Endothelial cell of umbilical vein (primary cell): ENCODE measurements around the gene GALR2. TPM values are rescaled to one million over a fixed set of nuclear protein-coding genes. Genes with fewer than 3 reads are reported as not detected.

ENCODE experiments used
- BruUV-seq: library from RNA; stranded (reverse); fragments of 400-500 nt; replicated peaks from 2 replicates; lab custom pipeline; 2021; lab: Mats Ljungman, UMichigan
- CTCF ChIA-PET: fragments of 300-600, 350-600 bp; sonication (Branson Sonifier 250); formaldehyde crosslinking; loops from one replicate; lab custom pipeline; 2021; ENCODE audit warnings: antibody characterized with exemption, inconsistent platforms; lab: Charles Lee
- POLR2A ChIA-PET: fragments of 300-600, 350-600 bp; sonication (Branson Sonifier 250); formaldehyde crosslinking; loops from one replicate; lab custom pipeline; 2021; ENCODE audit warnings: antibody characterized with exemption, inconsistent platforms; lab: Charles Lee
- DNase-seq: peaks from one replicate; pipeline ENCODE4 v3.0.0-alpha.2; 2011; ENCODE audit warnings: low read depth, low spot score
- FAIRE-seq: peaks from 2 replicates; lab custom pipeline; 2011; peaks lifted over from hg19 to GRCh38; lab: Jason Lieb, UNC
- H2AFZ ChIP-seq: 2 replicates; pipeline ENCODE4 v1.6.0; 2012; ENCODE audit warnings: low read depth, low read length, control low read depth, inconsistent platforms
- H3K27ac ChIP-seq: 2 replicates; pipeline ENCODE4 v1.5.1; 2011; ENCODE audit warnings: low read depth, mild to moderate bottlenecking, control low read depth, low read length, moderate library complexity; ENCODE audit not compliant: insufficient read depth
- H3K27me3 ChIP-seq, 2 experiments: 2 replicates each; pipeline versions ENCODE4 v1.6.0 to v1.6.1; 2011; ENCODE audit warnings: low read length in 2 of 2, mixed read lengths in 1 of 2; ENCODE audit not compliant: control insufficient read depth in 2 of 2, insufficient read depth in 2 of 2
- H3K36me3 ChIP-seq, 2 experiments: 2 replicates in 1 of 2; 3 replicates in 1 of 2; pipeline ENCODE4 v1.5.1; 2011; ENCODE audit warnings: low read length in 2 of 2, mild to moderate bottlenecking in 1 of 2, moderate library complexity in 1 of 2; ENCODE audit not compliant: control insufficient read depth in 2 of 2, insufficient read depth in 2 of 2; ENCODE audit errors: extremely low read depth in 1 of 2
- H3K4me1 ChIP-seq: 3 replicates; pipeline ENCODE4 v1.5.1; 2011; ENCODE audit warnings: mild to moderate bottlenecking, low read length; ENCODE audit not compliant: control insufficient read depth, insufficient read depth; ENCODE audit errors: extremely low read depth
- H3K4me2 ChIP-seq: 2 replicates; pipeline ENCODE4 v1.6.1; 2011; ENCODE audit warnings: low read length, control low read depth, mixed read lengths; ENCODE audit not compliant: insufficient read depth
- H3K4me3 ChIP-seq, 3 experiments: fragments of 200-600 bp in 1 of 3; sonication (generic), shearing (Covaris generic) in 1 of 3; replicated peaks in 1 of 3; 2 replicates each; pipeline ENCODE4 v1.5.1; 2011 to 2016; ENCODE audit warnings: control low read depth in 3 of 3, low read length in 3 of 3, mild to moderate bottlenecking in 2 of 3, inconsistent platforms in 1 of 3, low read depth in 1 of 3, moderate library complexity in 1 of 3; ENCODE audit not compliant: insufficient read depth in 1 of 3
- H3K79me2 ChIP-seq: 2 replicates; pipeline ENCODE4 v1.6.0; 2012; ENCODE audit warnings: low read length, inconsistent platforms; ENCODE audit not compliant: control insufficient read depth, insufficient read depth
- H3K9ac ChIP-seq: replicated peaks from 2 replicates; pipeline ENCODE3; 2011; ENCODE audit warnings: low read length, control low read depth; ENCODE audit not compliant: insufficient read depth; ENCODE audit errors: extremely low read depth
- H3K9me1 ChIP-seq: replicated peaks from 3 replicates; pipeline ENCODE4 v1.6.0; 2011; ENCODE audit warnings: mild to moderate bottlenecking, low read length; ENCODE audit not compliant: control insufficient read depth, insufficient read depth; ENCODE audit errors: extremely low read depth
- H3K9me3 ChIP-seq: replicated peaks from 2 replicates; pipeline ENCODE4 v1.5.1; 2012; ENCODE audit warnings: low read length, inconsistent platforms; ENCODE audit not compliant: control insufficient read depth, insufficient read depth
- H4K20me1 ChIP-seq: replicated peaks from 2 replicates; pipeline ENCODE3; 2011; ENCODE audit warnings: mild to moderate bottlenecking, low read length; ENCODE audit not compliant: control insufficient read depth, insufficient read depth; ENCODE audit errors: extremely low read depth
- CTCF ChIP-seq, 2 donors: IDR thresholded peaks; 1 replicate in 1 of 2; 2 replicates in 1 of 2; pipeline ENCODE4 v1.5.1; 2011; ENCODE audit warnings: low read length in 2 of 2, mild to moderate bottlenecking in 2 of 2, moderate library complexity in 2 of 2, control low read depth in 1 of 2, inconsistent platforms in 1 of 2, low read depth in 1 of 2; ENCODE audit not compliant: insufficient read depth in 1 of 2; ENCODE audit errors: extremely low read depth in 1 of 2
- EZH2 ChIP-seq: IDR thresholded peaks from 2 replicates; pipeline ENCODE4 v1.6.1; 2012; ENCODE audit warnings: borderline replicate concordance, low read depth, mild to moderate bottlenecking, moderate library complexity, low read length, inconsistent platforms; ENCODE audit not compliant: severe bottlenecking
- FOS ChIP-seq: IDR thresholded peaks from 2 replicates; pipeline ENCODE4 v1.6.1; 2011; ENCODE audit warnings: mild to moderate bottlenecking, low read length, moderate library complexity, borderline replicate concordance; ENCODE audit not compliant: insufficient read depth
- GATA2 ChIP-seq: IDR thresholded peaks from 2 replicates; pipeline ENCODE4 v1.7.0; 2011; ENCODE audit warnings: low read depth, mild to moderate bottlenecking, moderate library complexity, mixed read lengths, low read length; ENCODE audit not compliant: insufficient read length, insufficient read depth
- JUN ChIP-seq: IDR thresholded peaks from 2 replicates; pipeline ENCODE4 v1.6.1; 2011; ENCODE audit warnings: borderline replicate concordance, low read depth; ENCODE audit not compliant: insufficient read length, insufficient read depth
- MAX ChIP-seq: IDR thresholded peaks from 2 replicates; pipeline ENCODE4 v1.6.1; 2011; ENCODE audit not compliant: insufficient read depth, insufficient read length
- MYC ChIP-seq: IDR thresholded peaks from one replicate; pipeline ENCODE4 v1.6.1; 2011; ENCODE audit warnings: mild to moderate bottlenecking, low read depth, low read length
- POLR2A ChIP-seq: IDR thresholded peaks from 2 replicates; pipeline ENCODE4 v1.6.1; 2012; ENCODE audit warnings: low read depth, mild to moderate bottlenecking, control low read depth, low read length
- POLR2AphosphoS5 ChIP-seq: IDR thresholded peaks from 2 replicates; pipeline ENCODE4 v1.6.1; 2012; ENCODE audit warnings: low read depth, mild to moderate bottlenecking, control low read depth, low read length, moderate library complexity; ENCODE audit not compliant: insufficient read depth
- dilution Hi-C: fragments of 300-500 bp; cut with MboI; formaldehyde crosslinking; loops from one replicate; pipeline ENCODE4 v1.15.0; 2019; ENCODE audit warnings: low sequenced_read_pairs; ENCODE audit not compliant: extremely low pct_ligation_motif_present
- intact Hi-C: fragments of 100-400 bp; cut with micrococcal nuclease; formaldehyde crosslinking; loops from one replicate; pipeline ENCODE4 v1.10.0; 2022
- polyA plus RNA-seq, 4 experiments: library from polyadenylated mRNA; depleted of rRNA in 3 of 4; stranded (reverse) in 3 of 4; unstranded in 1 of 4; fragments of >200 nt; gene quantifications; 2 replicates each; pipeline versions ENCODE4 v1.2.1 to v1.2.3, GENCODE V29; 2011 to 2012; ENCODE audit warnings: missing spikeins in 1 of 4
- total RNA-seq: library from RNA; stranded (reverse); gene quantifications from 2 replicates; pipeline ENCODE4 v1.2.3, GENCODE V29; 2021

GALR2 gene
- total and polyA plus RNA-seq, 2 donors (not counting 3 experiments of a cell fraction or from before 2014, with no cell fraction given), result 0.47 TPM; not detected in 1

GRCh38 chr17:76097716-76098295 is 23.2 kb downstream of the GALR2 start:
- dilution Hi-C loops, result no loop called here
- H3K9me3 ChIP-seq, result no peaks in the 10 kb centered on the region
- no peak overlapping the region for H3K4me2 ChIP-seq
- no peaks in the 10 kb centered on the region for H3K9me1 ChIP-seq
- H3K4me1 ChIP-seq, result peaks cover 3% of the 10 kb centered on the region
- no peak overlapping the region for H3K4me3 ChIP-seq
- BruUV-seq, result no TSS peak
- peaks cover 6% of the 10 kb centered on the region for H3K79me2 ChIP-seq
- no peaks in the 10 kb centered on the region for H4K20me1 ChIP-seq
- H3K36me3 ChIP-seq, result peaks cover 4 to 34% of the 10 kb centered on the region in 2 experiments
- TF ChIP-seq POLR2A (no peak), FOS (no peak), CTCF (IDR thresholded peaks at IDR 0.05; ENCODE audit: extremely low read depth in 1 of 2, insufficient read depth in 1 of 2, low read depth in 1 of 2, low read length in 2 of 2) (no peak)
- no peak overlapping the region for H3K9ac ChIP-seq
- ChIA-PET CTCF (no interaction called here), POLR2A (no interaction called here)
- FAIRE-seq, result no peak
- intact Hi-C loops, result no loop called here
- no peak for DNase-seq
- H3K27me3 ChIP-seq, result no peaks in the 10 kb centered on the region
- H2AFZ ChIP-seq, result no peak overlapping the region
- H3K27ac ChIP-seq, result no peak overlapping the region

- Histone ChIP-seq H3K79me2 (peaks cover 11% of the 10 kb centered on the region), H2AFZ (peak overlapping the region; percentile 98), H3K4me3 (peak overlapping the region; percentile 73 to 87 (median 78)), H4K20me1 (no peaks in the 10 kb centered on the region), H3K36me3 (peaks cover 0 to 7% of the 10 kb centered on the region in 2 experiments), H3K9me3 (no peaks in the 10 kb centered on the region), H3K9ac (peak overlapping the region; percentile 69), H3K27ac (peak overlapping the region; percentile 52), H3K27me3 (no peaks in the 10 kb centered on the region), H3K9me1 (no peaks in the 10 kb centered on the region), H3K4me1 (peaks cover 8% of the 10 kb centered on the region), H3K4me2 (peak overlapping the region; percentile 79)
- ChIA-PET CTCF (interaction anchor here (1.0 to 4.2 kb wide), 9 partner anchors 10 to 295 kb away, joined by 3 to 24 read pairs (median 4); partner anchors contain the start of genes MRPL38 and PRPSAP1), POLR2A (interaction anchor here (0.6 to 1.2 kb wide), 2 partner anchors 31 to 164 kb away, joined by 5 read pairs; partner anchors contain the start of gene SRP68)
- FAIRE-seq, result peak; percentile 28
- intact Hi-C loops (loop anchor here (1.0 kb wide), 2 partner anchors 12 to 31 kb away; partner anchors contain the start of gene SRP68), dilution Hi-C loops (no loop called here)
- no peak for DNase-seq
- TF ChIP-seq FOS (no peak), CTCF (IDR thresholded peaks at IDR 0.05; ENCODE audit: extremely low read depth in 1 of 2, insufficient read depth in 1 of 2, low read depth in 1 of 2, low read length in 2 of 2) (no peak), POLR2AphosphoS5 (no peak), MYC (no peak), MAX (no peak), JUN (no peak), EZH2 (no peak), POLR2A (no peak), GATA2 (no peak)
- no TSS peak for BruUV-seq
Measured at GRCh38 chr17:76102944-76103273, 28.3 kb downstream of the GALR2 start.
